ENCODE results near the gene RNF31. TPM values are rescaled to one million over a fixed set of nuclear protein-coding genes. Genes with fewer than 3 reads are reported as not detected.

The RNF31 gene
- total RNA-seq, 4 donors from 2014 or later: 19.0 to 38.9 (median 32.0) TPM

GRCh38 chr14:24177041-24177825 is 29.9 kb downstream of the RNF31 start:
- H3K9me3 ChIP-seq: no peaks in the 10 kb centered on the region
- H3K36me3 ChIP-seq: peaks cover 0 to 60% of the 10 kb centered on the region in 2 donors
- TF ChIP-seq, protein P1, sequence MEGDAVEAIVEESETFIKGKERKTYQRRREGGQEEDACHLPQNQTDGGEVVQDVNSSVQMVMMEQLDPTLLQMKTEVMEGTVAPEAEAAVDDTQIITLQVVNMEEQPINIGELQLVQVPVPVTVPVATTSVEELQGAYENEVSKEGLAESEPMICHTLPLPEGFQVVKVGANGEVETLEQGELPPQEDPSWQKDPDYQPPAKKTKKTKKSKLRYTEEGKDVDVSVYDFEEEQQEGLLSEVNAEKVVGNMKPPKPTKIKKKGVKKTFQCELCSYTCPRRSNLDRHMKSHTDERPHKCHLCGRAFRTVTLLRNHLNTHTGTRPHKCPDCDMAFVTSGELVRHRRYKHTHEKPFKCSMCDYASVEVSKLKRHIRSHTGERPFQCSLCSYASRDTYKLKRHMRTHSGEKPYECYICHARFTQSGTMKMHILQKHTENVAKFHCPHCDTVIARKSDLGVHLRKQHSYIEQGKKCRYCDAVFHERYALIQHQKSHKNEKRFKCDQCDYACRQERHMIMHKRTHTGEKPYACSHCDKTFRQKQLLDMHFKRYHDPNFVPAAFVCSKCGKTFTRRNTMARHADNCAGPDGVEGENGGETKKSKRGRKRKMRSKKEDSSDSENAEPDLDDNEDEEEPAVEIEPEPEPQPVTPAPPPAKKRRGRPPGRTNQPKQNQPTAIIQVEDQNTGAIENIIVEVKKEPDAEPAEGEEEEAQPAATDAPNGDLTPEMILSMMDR (IDR thresholded peaks at IDR 0.05): no peak
- TF ChIP-seq POLR2A (IDR thresholded peaks at IDR 0.05) (no peak), POLR2AphosphoS5 (IDR thresholded peaks at IDR 0.05) (no peak), EP300 (IDR thresholded peaks at IDR 0.05) (no peak)
- no peaks in the 10 kb centered on the region for H3K27me3 ChIP-seq
- H3K4me1 ChIP-seq: peaks cover 0 to 20% (median 4%) of the 10 kb centered on the region in 3 donors
- 60% methylated on average over 2 of the region's 12 CpGs; no CpG with 5 or more reads in 1 of the 2 donors for WGBS, 2 donors (ENCODE audit: low coverage in 1 of 2)
- no peak overlapping the region for H3K27ac ChIP-seq
- no peak for ATAC-seq
- no peak overlapping the region for H3K4me3 ChIP-seq

- Histone ChIP-seq H3K4me1 (peaks cover 0 to 14% (median 4%) of the 10 kb centered on the region in 3 donors), H3K4me3 (no peak overlapping the region), H3K36me3 (peaks cover 0 to 67% of the 10 kb centered on the region in 2 donors), H3K27me3 (no peaks in the 10 kb centered on the region), H3K27ac (no peak overlapping the region), H3K9me3 (no peaks in the 10 kb centered on the region)
- 91% methylated on average over 5 of the region's 14 CpGs; no CpG with 5 or more reads in 1 of the 2 donors for WGBS, 2 donors (ENCODE audit: low coverage in 1 of 2)
- TF ChIP-seq EP300 (IDR thresholded peaks at IDR 0.05): no peak
- no peak for TF ChIP-seq POLR2AphosphoS5 (IDR thresholded peaks at IDR 0.05)
- TF ChIP-seq, protein P1 (IDR thresholded peaks at IDR 0.05): no peak
- ATAC-seq: no peak
Measured at GRCh38 chr14:24177891-24178290, 30.6 kb downstream of the RNF31 start.

GRCh38 chr14:24178399-24179178 is 31.3 kb downstream of the RNF31 start:
- no peak for ATAC-seq
- H3K27ac ChIP-seq: peak overlapping the region in 3 of 4 donors; percentile 69 to 74 (median 74)
- H3K4me1 ChIP-seq: peaks cover 0 to 14% (median 4%) of the 10 kb centered on the region in 3 donors
- 80 to 100% methylated on average over 1 of the region's 12 CpGs for WGBS, 2 donors (ENCODE audit: low coverage in 1 of 2)
- peaks cover 0 to 74% of the 10 kb centered on the region in 2 donors for H3K36me3 ChIP-seq
- no peaks in the 10 kb centered on the region for H3K9me3 ChIP-seq
- no peaks in the 10 kb centered on the region for H3K27me3 ChIP-seq
- no peak overlapping the region for H3K4me3 ChIP-seq
- TF ChIP-seq POLR2AphosphoS5 (IDR thresholded peaks at IDR 0.05) (no peak), POLR2A (IDR thresholded peaks at IDR 0.05) (no peak), EP300 (IDR thresholded peaks at IDR 0.05) (no peak)
- TF ChIP-seq, protein P1 (IDR thresholded peaks at IDR 0.05): no peak

- TF ChIP-seq POLR2A (IDR thresholded peaks at IDR 0.05) (no peak), EP300 (IDR thresholded peaks at IDR 0.05) (no peak), POLR2AphosphoS5 (IDR thresholded peaks at IDR 0.05) (no peak)
- TF ChIP-seq, protein P1 (IDR thresholded peaks at IDR 0.05): no peak
- no peaks in the 10 kb centered on the region for H3K27me3 ChIP-seq
- H3K4me1 ChIP-seq: peaks cover 0 to 14% (median 4%) of the 10 kb centered on the region in 3 donors
- no peaks in the 10 kb centered on the region for H3K9me3 ChIP-seq
- no peak overlapping the region for H3K4me3 ChIP-seq
- ATAC-seq: no peak
- peak overlapping the region; percentile 26 to 74 (median 72) for H3K27ac ChIP-seq
- WGBS, 2 donors (ENCODE audit: low coverage in 1 of 2): 79% methylated on average over 4 of the region's 14 CpGs; no CpG with 5 or more reads in 1 of the 2 donors
- H3K36me3 ChIP-seq: peaks cover 0 to 82% of the 10 kb centered on the region in 2 donors
Measured at GRCh38 chr14:24179294-24179960, 32.1 kb downstream of the RNF31 start.

Measured in gastroesophageal sphincter (tissue), 4 donors.